HUDEP-2 (cell line): ENCODE data around the gene RASD1.

Experiments used
- DNase-seq, 76 experiments: peaks; one replicate each; lab custom pipeline; 2025; ENCODE audit not compliant: unreplicated experiment in 76 of 76; lab: John Stamatoyannopoulos, UW

RASD1 gene

GRCh38 chr17:17527956-17528500, 31.8 kb upstream of the RASD1 start:
- DNase-seq, result no peak

GRCh38 chr17:17527534-17527933, 31.3 kb upstream of the RASD1 start:
- no peak for DNase-seq

GRCh38 chr17:17526369-17526768, 30.2 kb upstream of the RASD1 start:
- no peak for DNase-seq

GRCh38 chr17:17525956-17526355, 29.8 kb upstream of the RASD1 start:
- DNase-seq, result no peak

- no peak for DNase-seq
Observed at GRCh38 chr17:17525311-17525710, 29.1 kb upstream of the RASD1 start.

- no peak for DNase-seq
Observed at GRCh38 chr17:17523731-17524490, 27.7 kb upstream of the RASD1 start.

- DNase-seq, result no peak
Observed at GRCh38 chr17:17523001-17523730, 27.0 kb upstream of the RASD1 start.

GRCh38 chr17:17520599-17521232, 24.5 kb upstream of the RASD1 start:
- no peak for DNase-seq

GRCh38 chr17:17519886-17520285, 23.7 kb upstream of the RASD1 start:
- DNase-seq, result no peak

GRCh38 chr17:17518951-17519350, 22.8 kb upstream of the RASD1 start:
- no peak for DNase-seq

GRCh38 chr17:17518014-17518413, 21.8 kb upstream of the RASD1 start:
- DNase-seq, result no peak

GRCh38 chr17:17516941-17517720, 20.9 kb upstream of the RASD1 start:
- DNase-seq, result no peak

- DNase-seq, result no peak
Observed at GRCh38 chr17:17515934-17516930, 20.0 kb upstream of the RASD1 start.

- DNase-seq, result no peak
Observed at GRCh38 chr17:17514993-17515933, 19.1 kb upstream of the RASD1 start.

GRCh38 chr17:17514361-17514992, 18.3 kb upstream of the RASD1 start:
- no peak for DNase-seq

GRCh38 chr17:17513626-17514025, 17.4 kb upstream of the RASD1 start:
- no peak for DNase-seq

- no peak for DNase-seq
Observed at GRCh38 chr17:17512866-17513265, 16.7 kb upstream of the RASD1 start.
